GM19467 (cell line): ENCODE measurements around the gene TRAF3IP3.
A peak's percentile ranks its signal among the peaks of the same experiment; 100 is the strongest.

Source experiments
- ATAC-seq: cut with Tn5 transposase; IDR thresholded peaks from one replicate; pipeline ENCODE4 v1.9.1; 2021; ENCODE audit warnings: mild to moderate bottlenecking, moderate library complexity; ENCODE audit not compliant: unreplicated experiment

TRAF3IP3 gene

DNA sequence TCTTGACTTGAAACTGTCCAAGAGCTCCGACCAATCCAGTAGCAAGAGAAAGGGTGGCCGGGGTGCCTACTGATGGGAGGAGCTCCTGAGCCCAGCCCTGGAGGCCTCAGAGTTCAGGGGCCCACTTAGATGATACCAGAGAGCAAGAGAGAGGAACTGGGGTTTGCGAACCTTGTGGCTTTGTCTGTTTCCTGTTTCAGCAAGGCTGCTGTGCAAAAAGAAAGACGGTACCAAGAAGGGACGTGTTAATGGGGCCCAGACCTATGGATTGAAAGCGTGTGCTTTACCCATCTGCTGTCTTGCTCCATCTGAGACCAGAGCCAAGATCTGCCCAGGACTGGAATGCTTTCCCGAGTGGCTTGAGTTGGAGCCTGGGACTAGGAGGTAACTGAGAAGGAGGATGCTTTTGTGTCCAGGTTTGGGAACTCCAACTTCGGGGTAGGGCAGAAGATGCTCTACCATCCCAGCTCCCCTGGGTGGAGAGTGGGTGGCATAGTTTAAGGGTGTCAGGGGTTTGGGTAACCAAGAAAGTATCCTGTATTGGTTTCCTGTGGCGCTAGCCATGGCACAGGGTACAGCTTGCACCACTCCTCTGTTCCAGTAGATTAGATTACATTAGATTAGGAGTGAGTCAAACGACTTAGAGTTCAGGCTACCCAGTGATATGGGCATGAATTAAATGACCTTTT is at the start of gene TRAF3IP3:
TSS of gene TRAF3IP3 (plus strand) at position 128 of the 689 bp plus-strand sequence. CDS start 3,987 bp downstream, outside the sequence.
- peak; percentile 77 for ATAC-seq

DNA sequence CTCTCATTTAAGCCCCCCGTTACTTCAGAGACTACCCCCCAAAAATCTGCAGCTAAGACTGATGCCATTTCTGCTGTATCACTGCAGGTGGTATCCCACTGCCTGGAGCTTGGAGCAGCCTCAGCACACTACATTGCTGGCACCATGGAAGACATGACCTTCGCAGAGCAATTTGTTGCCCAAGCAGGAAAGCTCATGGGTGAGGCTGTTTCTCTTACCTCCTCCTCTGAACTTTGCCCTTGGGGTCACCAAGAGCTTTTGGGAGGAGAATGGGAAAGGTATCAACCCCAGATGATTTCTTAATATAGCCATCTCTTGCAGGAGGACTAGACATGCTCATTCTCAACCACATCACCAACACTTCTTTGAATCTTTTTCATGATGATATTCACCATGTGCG is 49.2 kb upstream of the TRAF3IP3 start:
- no peak for ATAC-seq

GRCh38 chr1:209707308-209707707 is 48.5 kb upstream of the TRAF3IP3 start:
- ATAC-seq = no peak

DNA sequence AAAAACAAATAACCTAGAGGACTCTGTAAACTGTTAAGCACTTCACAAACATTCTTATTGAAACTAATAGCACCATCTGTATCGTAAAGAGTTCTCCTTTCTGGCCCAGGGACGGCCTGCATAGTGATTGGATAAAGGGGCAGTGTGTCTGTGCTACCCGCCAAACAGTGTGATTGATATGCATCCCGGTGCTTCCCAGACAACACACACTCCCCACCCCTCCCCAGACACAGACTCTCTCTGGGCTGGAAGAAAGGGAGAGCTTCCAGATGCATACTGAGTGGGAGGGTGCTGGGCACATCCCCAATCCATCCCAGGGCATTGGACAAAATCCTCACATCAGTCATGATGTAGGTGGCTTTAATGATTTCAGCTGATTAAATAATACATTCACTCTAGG is 47.6 kb upstream of the TRAF3IP3 start:
- no peak for ATAC-seq

- no peak for ATAC-seq
Measured at GRCh38 chr1:209710093-209710492, 45.8 kb upstream of the TRAF3IP3 start.

DNA sequence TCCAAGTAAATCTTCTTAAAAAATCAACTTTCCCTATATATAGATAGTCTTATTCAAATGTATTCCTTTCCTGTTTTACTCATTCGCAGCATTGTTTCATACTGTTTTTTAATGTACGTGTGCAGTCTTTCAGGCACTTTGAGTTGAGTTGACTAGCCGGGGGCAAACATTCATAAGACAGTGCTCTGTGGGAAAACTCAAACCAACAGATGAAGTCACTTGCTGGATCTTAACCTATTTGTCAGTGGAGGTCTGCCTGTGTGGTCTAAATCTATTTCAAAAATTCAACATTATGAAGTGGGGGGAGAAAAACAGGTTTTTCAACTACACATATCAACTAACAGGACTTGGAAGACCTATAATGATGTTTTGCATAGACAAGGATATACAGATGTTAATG is 45.0 kb upstream of the TRAF3IP3 start:
- no peak for ATAC-seq

GRCh38 chr1:209714338-209714737 is 41.5 kb upstream of the TRAF3IP3 start:
- no peak for ATAC-seq

DNA sequence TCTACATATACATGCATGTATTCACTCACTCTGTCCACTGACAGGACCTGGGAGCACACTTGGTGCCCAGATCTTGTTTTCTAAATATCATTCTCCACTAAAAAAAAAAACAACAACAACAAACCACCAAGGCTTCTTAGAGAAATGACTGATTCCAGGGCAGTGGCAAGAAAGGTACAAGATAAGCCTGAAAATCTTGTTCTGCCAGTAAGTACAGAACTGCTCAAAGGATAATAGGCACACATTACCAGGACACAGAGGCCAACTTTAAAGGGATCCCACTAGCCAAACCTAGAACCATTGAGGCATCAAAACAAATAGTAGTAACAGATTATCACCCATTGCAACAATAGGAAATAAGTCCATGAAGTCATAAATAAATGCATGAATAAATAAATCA is 40.5 kb upstream of the TRAF3IP3 start:
- ATAC-seq = no peak

DNA sequence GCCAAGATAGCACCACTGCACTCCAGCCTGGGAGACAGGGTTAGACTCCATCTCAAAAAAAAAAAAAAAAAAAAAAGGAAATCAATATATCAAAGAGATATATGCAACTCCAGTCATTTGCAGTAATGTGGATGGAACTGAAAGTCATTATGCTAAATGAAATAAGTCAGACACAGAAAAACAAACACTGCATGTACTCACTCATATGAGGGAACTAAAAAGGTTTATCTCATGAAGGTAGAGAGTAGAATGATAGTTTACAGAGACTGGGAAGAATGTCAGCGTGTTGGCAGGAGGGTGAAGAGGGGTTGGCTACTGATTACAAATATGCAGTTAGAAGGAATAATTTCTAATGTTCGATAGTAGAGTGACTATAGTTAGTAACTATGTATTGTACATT is 38.0 kb upstream of the TRAF3IP3 start:
- ATAC-seq = no peak

DNA sequence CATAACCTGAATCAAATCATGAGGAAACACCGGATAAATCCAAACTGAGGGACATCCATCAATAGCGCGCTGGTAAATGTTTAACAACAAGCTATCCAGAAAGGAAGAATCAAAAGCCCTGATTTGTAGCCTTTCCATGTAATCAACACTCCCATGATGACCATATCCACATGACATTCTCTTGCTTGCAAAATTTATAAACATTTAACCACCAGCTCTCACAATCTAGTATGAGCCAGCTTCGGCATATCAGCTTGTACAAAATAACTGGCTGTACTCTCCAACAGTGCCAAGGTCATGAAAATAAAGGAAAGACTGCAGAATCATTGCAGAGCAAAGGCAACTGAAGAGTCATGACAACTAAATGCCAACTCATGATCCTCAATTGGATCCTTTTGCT is 35.5 kb upstream of the TRAF3IP3 start:
- ATAC-seq = no peak

DNA sequence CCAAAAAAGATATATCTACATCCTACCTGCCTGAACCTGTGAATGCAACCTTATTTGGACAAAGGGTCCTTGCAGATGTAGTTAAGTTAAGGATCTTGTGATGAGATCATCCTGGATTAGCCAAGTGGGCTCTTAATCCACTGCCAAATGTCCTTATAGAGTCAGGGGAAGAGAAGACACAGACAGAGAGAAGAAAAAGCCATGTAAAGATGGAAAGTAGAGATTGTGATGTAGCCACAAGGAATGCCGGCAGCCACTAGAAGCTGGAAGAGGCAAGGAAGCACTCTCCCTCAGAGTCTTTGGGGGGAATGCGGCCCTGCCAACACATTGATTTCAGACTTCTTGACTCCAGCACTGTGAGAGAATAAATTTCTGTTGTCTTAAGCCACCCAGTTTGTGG is 35.0 kb upstream of the TRAF3IP3 start:
- ATAC-seq = no peak

- ATAC-seq = no peak
Measured at GRCh38 chr1:209721323-209721722, 34.5 kb upstream of the TRAF3IP3 start.

- no peak for ATAC-seq
Measured at GRCh38 chr1:209723265-209723664, 32.6 kb upstream of the TRAF3IP3 start.

DNA sequence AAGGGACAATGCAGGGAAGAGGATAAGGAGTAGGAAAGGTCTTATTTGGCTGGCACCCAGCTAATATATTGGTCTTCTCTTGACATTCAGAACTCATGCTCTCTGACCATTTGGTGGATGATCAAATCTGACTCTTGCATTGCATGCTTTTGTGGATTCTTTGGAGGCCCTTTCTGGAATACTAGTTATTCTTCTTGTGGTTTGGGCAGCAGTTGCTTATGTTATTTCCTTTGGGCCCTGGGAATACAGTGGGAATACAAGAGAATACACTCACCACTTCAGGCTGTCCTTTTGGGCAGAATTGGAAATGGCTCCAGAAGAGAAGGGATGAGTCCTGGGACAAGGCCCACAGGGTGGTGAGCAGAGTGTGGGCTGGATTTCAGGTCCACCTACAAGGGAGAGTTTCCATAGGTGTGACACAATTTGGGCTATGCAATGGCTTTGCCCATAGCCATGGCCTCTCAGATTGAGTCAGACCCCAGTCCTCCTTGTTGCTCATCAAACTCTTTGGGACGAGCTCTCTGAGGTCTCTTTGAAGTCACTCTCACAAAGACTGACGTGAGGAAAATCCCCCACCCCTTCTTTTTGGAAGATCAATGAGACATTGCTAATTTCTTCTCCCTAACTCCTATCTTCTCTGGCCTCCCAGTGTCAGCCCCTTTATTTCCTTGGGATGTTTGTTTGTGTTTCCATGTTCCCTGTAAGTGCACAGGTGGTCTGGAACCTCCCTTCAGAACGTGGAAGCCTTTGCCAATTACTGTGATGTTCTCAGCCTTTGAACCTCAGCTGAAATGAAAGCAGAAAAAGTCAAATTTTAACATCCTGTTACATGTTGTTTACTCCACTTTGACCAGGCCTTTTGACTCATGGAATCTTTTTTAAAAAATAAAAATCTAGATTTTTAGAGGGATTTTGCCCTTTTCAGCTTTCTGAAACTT is 31.8 kb upstream of the TRAF3IP3 start:
- ATAC-seq = no peak

GRCh38 chr1:209727286-209727685 is 28.6 kb upstream of the TRAF3IP3 start:
- ATAC-seq = no peak

- ATAC-seq = no peak
Measured at GRCh38 chr1:209727785-209728184, 28.1 kb upstream of the TRAF3IP3 start.

GRCh38 chr1:209728466-209728865 is 27.4 kb upstream of the TRAF3IP3 start:
- no peak for ATAC-seq

DNA sequence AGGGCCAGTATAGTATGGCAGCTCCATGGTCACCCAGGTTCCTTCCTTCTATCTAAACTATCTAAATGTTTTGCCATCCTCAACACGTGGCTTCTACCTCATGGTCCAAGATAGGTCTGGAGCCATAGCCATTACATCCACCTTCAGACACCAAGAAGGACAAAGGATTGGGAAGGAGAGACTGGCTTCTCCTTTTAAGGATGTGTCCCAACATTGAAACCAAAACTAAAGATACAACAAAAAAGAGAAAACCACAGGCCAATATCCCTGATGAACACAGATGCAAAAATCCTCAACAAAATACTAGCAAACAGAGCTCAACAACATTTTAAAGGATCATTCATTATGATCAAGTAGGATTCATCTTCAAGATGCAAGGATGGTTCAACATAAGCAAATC is 26.4 kb upstream of the TRAF3IP3 start:
- ATAC-seq = no peak

GRCh38 chr1:209732725-209733124 is 23.1 kb upstream of the TRAF3IP3 start:
- ATAC-seq = no peak

DNA sequence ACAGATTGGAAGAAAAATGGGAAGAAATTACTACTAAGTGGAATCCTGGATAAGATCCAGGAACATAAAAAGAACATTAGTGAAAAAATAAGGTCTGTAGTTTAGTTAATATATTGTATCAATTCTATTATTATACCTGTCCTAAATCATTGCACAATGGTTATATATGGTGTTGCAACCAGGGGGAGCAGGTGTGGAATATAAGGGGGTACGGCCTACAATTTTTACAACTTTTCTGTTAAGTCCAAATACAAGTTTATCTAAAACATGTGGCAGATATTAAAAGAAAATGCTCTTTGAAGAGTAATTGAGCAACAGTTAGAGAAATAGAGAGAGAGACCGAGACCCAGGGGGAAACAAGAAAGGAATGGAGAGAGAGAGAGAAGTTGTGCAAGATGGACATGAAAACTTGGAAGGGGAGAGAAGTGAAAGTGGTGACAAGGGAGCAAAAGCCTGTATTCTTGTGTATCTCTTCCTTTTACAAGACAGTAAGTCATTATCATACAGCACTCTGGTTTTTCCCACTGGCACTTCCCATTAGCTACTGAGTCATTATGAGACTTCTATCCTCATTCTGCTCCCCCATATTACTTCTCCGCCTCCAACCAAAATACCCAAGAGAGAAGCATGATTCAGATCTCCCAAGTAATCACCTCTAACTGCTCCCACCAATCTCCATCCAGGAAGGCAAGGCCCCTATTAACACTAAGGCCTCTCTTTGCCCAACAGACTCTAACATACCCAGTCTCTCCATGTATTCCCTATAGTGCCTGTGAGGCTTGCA is 22.3 kb upstream of the TRAF3IP3 start:
- no peak for ATAC-seq

DNA sequence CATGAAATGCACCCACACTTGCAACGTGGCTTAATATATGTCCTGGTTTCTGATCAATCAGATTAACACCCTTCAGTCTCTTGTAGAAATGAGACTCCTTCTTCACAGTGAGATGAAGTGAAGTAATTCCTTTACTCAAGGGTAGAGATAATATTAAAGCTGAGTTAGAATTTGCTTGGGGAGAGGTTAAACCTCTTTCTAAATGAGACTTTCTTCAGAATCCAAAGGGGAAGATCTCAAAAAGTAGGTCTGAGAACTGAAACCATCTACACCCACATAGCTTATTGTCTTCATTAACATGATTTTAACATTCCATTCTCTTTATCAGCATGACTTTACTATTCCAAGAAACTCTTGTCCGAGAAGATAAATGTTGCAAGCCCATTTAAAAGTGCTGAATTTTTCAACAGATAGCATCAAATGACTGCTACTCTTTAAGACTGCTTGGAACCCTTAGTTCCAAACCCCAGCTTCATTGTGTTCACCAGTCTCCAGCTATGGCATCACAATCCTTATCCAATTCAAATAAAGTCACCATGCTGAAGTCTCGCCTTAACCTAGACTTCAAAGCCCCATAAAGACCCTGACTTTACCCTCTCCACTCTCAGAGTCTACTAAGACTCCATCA is 19.2 kb upstream of the TRAF3IP3 start:
- no peak for ATAC-seq
